ENCODE data around the gene CTNND2.
"Not testable (repeated sequence)": the region's sequence is repeated elsewhere in the genome, so short reads cannot be mapped to it uniquely, and the experiment has no call there.

The CTNND2 gene

GRCh38 chr5:11023945-11024344 is 880.3 kb downstream of the CTNND2 start:
- DNase-seq (ENCODE audit: extremely low spot score) = no peak
- TF ChIP-seq CTCF (IDR thresholded peaks at IDR 0.05; ENCODE audit: control extremely low read depth, extremely low read depth, low read depth, missing control alignments) = no peak
- ChIA-PET CTCF (interaction anchor here (0.9 to 1.5 kb wide), 4 partner anchors 10 to 24 kb away, joined by 3 to 4 read pairs (median 3); no protein-coding TSS in a partner anchor), POLR2A (no interaction called here)

DNA sequence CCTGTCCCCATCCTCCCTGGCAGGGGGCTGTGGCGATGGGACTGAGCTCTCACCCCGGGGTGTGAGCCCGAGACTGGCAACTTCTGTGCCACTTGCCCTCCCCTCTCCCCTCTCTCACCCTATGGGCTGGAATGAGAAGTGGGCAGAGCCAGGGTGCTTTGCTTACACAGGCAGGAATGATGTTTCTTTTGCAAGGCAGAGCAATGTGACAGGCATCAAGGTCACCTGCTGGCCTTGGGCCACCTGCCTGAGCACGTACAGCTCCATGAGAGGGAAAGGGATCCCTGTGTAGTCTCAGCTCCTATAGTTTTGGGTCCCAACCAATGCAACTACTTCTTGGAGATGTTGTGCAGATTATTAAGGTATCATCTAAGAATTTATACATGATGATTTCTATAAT is 890.5 kb downstream of the CTNND2 start:
- ChIA-PET POLR2A (no interaction called here), CTCF (interaction anchor here (1.2 to 1.6 kb wide), 3 partner anchors 11 to 27 kb away, joined by 3 to 5 read pairs (median 3); no protein-coding TSS in a partner anchor)
- DNase-seq (ENCODE audit: extremely low spot score) = no peak
- no peak for TF ChIP-seq CTCF (IDR thresholded peaks at IDR 0.05; ENCODE audit: control extremely low read depth, extremely low read depth, low read depth, missing control alignments)

- DNase-seq (ENCODE audit: extremely low spot score) = no peak
- no peak for TF ChIP-seq CTCF (IDR thresholded peaks at IDR 0.05; ENCODE audit: control extremely low read depth, extremely low read depth, low read depth, missing control alignments)
- ChIA-PET POLR2A (no interaction called here), CTCF (interaction anchor here (2.6 kb wide), 1 partner anchor 11 kb away, joined by 7 read pairs; no protein-coding TSS in a partner anchor)
These were observed 892.0 kb downstream of the CTNND2 start for GRCh38 chr5:11012295-11012694.

- CTCF ChIA-PET = interaction anchor here (0.9 to 2.6 kb wide), 6 partner anchors 10 to 41 kb away, joined by 3 to 7 read pairs (median 4); no protein-coding TSS in a partner anchor
- TF ChIP-seq CTCF (IDR thresholded peaks at IDR 0.05; ENCODE audit: control extremely low read depth, extremely low read depth, low read depth, missing control alignments) = no peak
- no peak for DNase-seq (ENCODE audit: extremely low spot score)
- POLR2A ChIA-PET = no interaction called here
These were observed 893.6 kb downstream of the CTNND2 start for GRCh38 chr5:11010429-11011210.

DNA sequence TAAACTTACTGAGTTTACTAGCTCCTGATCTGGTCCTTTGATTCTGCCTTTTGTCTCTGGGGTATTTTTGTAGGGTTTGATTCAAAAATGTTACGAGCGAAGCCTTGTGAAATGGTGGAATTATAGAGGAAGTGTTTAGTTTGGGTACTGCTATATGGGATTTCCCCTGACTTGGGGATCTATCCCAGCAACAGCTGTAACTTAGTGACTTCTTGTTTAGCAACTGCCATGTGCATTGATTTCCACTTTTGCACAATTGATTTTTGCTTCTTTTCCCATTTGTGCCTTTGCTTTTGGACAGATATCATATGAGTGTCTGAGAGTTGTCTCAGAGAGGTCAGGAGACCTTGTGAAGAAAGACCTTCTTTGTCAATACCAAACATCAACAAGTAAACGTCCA is 894.7 kb downstream of the CTNND2 start:
- no peak for DNase-seq (ENCODE audit: extremely low spot score)
- ChIA-PET CTCF (interaction anchor here (1.0 to 2.6 kb wide), 4 partner anchors 9 to 57 kb away, joined by 3 to 7 read pairs (median 3); no protein-coding TSS in a partner anchor), POLR2A (no interaction called here)
- no peak for TF ChIP-seq CTCF (IDR thresholded peaks at IDR 0.05; ENCODE audit: control extremely low read depth, extremely low read depth, low read depth, missing control alignments)

DNA sequence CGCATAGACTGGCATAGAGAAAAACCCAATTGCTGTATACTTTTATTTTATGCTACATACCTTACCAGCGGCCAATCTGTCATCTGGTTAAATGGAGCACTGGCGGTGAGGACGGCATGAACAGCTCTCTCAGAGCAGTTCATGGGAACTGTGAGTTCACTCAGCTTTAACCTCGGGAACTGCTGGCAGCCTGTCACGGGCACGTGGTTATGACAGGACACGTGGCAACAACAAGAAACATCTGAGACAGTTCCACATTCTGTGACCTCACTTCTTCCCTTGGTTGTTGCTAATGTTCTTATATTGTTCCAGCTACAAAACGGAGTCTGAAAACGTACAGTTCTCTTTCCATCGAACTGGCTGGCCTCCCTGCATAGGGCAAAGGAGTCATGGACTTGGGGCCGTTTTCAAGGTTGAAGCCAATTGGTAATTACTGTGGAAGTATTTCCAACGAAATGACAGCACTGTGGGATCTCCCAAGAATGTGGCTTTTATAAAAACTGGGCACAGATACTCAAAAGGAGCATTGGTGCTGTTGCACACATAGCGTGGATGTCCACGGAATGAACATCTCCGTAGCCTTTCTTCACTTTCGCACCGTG is 896.9 kb downstream of the CTNND2 start:
- DNase-seq (ENCODE audit: extremely low spot score) = no peak
- TF ChIP-seq CTCF (IDR thresholded peaks at IDR 0.05; ENCODE audit: control extremely low read depth, extremely low read depth, low read depth, missing control alignments) = no peak
- ChIA-PET POLR2A (no interaction called here), CTCF (no interaction called here)

GRCh38 chr5:11004523-11004922 is 899.7 kb downstream of the CTNND2 start:
- POLR2A ChIA-PET; DNase-seq (ENCODE audit: extremely low spot score): not testable (repeated sequence)
- CTCF ChIA-PET = interaction anchor here (1.1 to 7.7 kb wide), 2 partner anchors 11 to 16 kb away, joined by 3 to 60 read pairs; no protein-coding TSS in a partner anchor
